HL-60 (cell line): ENCODE data around the gene CDC73.

ENCODE experiments used
- CTCF ChIP-seq: IDR thresholded peaks from one replicate; pipeline ENCODE4 v1.5.1; 2011; ENCODE audit warnings: low read length, control low read depth, inconsistent platforms; ENCODE audit not compliant: insufficient read depth
- GABPA ChIP-seq: IDR thresholded peaks from 2 replicates; pipeline ENCODE4 v1.6.1; 2012; ENCODE audit warnings: low read depth
- POLR2AphosphoS5 ChIP-seq: IDR thresholded peaks from 2 replicates; pipeline ENCODE4 v1.6.1; 2012; ENCODE audit warnings: low read depth

- TF ChIP-seq GABPA, result no peak
- no peak for TF ChIP-seq POLR2AphosphoS5
- TF ChIP-seq CTCF, result no peak
Observed at GRCh38 chr1:193176113-193176512, 54.3 kb downstream of the CDC73 start.
